NCI-H2196 (cell line): Measurements from ENCODE around the gene STX10.

Experiments used
- DNase-seq: peaks from one replicate; lab custom pipeline; 2025; ENCODE audit not compliant: unreplicated experiment; lab: John Stamatoyannopoulos, UW

STX10 gene

DNA sequence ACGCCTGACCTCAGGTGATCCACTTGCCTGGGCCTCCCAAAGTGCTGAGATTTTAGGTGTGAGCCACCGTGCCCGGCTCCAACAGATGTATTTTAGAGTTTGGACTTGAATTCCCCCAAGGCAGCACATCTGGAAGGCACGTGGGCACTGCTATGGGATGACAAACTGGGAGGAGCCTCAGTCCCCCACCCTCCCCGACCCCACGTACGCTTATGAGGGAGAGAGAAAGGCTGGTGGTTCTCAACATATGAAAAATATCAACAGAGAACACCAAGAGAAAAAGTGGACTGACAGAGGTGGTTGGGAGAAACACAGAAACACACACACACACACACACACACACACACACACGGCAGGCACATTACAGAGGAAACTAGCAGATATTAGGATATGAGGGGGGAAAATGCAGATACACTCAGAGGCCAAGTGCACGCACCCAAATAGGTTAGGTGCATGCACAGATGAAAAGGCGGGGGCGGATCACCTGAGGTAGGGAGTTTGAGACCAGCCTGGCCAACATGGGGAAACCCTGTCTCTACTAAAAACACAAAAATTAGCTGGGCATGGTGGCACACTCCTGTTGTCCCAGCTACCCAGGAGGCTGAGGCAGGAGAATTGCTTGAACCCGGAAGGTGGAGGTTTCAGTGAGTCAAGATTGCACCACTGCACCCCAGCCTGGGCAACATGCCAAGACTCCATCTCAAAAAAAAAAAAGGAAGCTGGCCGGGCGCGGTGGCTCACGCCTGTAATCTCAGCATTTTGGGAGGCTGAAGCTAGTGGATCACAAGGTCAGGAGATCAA is 3.2 kb downstream of the STX10 start:
- no peak for DNase-seq

DNA sequence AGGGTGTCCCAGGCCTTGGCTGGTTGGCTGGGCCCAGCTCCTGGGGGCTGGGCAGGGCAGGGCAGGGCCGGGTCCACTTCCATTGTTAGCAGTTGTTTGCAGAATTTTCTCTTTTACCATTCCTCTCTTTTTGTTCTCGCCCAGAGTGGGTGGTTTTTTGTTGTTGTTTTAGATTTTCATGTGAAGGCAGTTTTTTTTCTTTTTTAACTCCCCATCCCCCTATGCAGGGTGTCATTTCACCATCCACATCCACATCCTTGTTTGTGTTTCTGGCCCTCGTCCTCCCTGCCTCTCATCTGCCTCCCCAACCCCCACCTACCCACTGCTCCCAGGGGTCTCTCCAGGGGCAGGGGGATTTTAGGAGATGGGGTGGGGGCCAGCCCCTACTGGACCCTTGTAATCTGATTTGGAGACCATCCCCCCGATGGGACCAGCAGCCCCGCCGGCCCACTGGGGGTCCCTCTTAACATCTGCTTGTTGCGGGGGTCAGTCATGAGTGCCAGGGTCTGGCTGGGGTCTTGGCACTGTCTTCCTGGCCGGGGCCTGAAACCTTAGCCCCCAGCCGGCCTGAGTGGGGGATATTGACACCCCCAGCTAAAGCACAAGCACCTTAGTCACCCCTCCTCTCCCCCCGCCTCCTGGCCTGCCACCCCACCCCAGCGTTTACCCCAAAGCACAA is 10.4 kb downstream of the STX10 start:
- DNase-seq, result no peak

DNA sequence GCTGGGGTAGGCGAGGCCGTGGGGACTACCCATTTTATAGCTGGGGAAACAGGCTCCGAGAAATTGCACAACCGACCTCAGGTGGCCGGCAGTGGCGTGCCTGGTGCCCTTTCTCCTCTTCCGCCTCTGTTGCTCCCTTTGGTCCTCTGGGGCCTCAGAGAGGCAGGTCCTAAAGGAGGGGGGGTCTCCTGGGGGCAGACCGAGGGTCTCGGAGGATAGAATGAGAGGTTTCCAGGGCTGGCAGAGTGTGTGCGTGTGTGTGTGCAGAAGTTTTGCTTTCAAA is 11.3 kb downstream of the STX10 start:
- no peak for DNase-seq

DNA sequence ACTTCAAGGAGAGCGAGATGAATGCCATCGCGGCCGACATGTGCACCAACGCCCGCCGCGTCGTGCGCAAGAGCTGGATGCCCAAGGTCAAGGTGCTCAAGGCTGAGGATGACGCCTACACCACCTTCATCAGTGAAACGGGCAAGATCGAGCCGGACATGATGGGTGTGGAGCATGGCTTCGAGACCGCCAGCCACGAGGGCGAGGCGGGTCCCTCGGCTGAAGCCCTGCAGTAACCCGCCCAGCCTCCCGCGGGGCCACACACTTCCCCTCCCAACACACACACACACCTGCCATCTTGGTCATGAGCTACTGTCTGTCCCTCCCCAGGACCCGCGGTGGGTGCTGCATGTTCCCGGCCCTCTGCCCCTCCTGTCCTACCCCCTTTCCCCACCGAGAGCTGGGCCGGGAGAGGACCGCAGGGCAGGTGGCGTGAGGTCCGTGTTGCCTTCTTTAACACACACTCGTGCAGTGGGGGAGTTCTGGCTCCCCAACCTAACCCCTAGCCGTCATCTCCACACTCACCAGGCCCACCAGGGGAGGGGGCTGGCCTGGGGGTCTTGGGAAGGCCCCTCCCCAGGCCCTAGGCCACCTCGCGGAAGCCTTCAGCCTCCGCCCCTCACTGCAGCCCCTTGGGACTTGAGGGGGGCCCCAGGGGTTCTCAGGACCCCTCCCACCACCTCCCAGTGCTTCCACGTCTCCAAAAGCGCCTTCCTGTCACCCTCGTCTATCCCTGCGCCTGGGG is 11.8 kb downstream of the STX10 start:
- no peak for DNase-seq

DNA sequence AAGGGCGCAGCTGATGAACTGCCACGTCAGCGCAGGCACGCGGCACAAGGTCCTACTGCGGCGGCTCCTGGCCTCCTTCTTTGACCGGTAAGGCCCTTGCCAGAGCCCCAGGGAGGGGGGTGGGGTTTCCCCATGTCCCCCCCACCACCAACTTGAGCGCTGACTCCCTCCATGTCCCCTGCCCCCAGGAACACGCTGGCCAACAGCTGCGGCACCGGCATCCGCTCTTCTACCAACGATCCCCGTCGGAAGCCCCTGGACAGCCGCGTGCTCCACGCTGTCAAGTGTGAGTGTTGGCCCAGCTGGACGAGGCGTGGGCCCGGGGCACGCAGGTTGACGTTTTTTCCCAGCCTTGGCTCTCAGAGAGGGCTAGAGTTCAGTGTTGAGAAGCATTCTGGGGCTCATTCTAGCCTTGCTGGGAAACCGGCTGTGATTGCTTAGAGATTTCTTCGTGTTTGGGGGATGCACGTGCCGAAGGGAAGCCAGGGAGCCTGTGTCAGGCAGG is 12.8 kb downstream of the STX10 start:
- no peak for DNase-seq

DNA sequence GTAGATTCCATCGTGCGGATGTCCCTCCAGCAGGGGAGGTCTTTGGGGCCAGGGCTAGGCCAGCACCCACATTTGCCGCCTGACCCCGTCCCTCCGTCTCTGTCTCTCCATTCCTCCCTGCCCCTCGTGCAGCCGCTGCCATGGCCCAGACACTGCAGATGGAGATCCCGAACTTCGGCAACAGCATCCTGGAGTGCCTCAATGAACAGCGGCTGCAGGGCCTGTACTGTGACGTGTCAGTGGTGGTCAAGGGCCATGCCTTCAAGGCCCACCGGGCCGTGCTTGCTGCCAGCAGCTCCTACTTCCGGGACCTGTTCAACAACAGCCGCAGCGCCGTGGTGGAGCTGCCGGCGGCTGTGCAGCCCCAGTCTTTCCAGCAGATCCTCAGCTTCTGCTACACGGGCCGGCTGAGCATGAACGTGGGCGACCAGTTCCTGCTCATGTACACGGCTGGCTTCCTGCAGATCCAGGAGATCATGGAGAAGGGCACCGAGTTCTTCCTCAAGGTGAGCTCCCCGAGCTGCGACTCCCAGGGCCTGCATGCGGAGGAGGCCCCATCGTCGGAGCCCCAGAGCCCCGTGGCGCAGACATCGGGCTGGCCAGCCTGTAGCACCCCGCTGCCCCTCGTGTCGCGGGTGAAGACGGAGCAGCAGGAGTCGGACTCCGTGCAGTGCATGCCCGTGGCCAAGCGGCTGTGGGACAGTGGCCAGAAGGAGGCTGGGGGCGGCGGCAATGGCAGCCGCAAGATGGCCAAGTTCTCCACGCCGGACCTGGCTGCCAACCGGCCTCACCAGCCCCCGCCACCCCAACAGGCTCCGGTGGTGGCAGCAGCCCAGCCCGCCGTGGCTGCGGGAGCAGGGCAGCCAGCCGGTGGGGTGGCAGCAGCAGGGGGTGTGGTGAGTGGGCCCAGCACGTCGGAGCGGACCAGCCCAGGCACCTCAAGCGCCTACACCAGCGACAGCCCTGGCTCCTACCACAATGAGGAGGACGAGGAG is 14.8 kb downstream of the STX10 start:
- no peak for DNase-seq

DNA sequence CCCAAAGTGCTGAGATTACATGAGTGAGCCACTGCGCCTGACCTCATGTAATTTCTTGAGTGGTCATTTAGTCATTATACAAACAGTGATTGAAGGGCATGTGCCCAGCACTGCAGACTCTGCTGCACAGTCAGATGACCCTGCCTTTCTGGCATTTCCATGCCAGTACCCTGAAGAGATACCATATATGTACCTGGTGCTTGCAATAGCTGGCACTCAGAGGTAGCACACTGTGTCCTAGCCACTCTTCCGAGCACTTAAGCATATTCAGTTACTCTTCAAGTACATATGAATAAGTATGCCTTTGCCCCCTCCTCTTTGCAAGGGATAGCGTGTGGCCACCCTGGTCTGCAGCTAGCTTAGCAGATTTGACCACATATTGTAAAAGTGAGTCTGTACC is 15.5 kb downstream of the STX10 start:
- DNase-seq, result no peak

DNA sequence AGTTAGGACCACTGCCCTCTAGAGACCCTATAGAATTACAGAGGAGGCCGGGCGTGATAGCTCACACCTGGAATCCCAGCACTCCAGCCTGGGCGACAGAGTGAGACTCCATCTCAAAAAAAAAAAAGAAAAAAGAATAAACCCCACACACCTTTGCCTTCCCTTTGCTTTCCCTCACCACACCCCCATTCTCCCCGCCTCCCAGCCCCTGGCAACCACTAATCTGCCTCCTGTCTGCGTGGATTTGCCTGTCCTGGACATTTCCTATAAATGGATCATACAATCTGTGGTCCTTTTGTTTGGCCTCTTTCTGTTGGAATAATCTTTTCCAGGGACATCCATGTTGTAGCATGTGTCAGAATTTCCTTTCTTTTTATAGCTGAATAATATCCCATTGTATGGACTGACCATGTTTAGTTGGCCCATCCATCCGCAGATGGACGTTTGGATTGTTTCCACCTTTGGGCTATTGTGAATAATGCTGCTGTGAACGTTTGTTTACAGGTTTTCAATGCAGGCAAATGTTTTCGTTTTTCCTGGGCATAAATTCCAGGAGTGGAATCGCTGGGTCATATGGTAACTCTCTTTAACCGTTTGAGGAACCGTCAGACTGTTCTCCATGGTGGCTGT is 16.8 kb downstream of the STX10 start:
- no peak for DNase-seq

DNA sequence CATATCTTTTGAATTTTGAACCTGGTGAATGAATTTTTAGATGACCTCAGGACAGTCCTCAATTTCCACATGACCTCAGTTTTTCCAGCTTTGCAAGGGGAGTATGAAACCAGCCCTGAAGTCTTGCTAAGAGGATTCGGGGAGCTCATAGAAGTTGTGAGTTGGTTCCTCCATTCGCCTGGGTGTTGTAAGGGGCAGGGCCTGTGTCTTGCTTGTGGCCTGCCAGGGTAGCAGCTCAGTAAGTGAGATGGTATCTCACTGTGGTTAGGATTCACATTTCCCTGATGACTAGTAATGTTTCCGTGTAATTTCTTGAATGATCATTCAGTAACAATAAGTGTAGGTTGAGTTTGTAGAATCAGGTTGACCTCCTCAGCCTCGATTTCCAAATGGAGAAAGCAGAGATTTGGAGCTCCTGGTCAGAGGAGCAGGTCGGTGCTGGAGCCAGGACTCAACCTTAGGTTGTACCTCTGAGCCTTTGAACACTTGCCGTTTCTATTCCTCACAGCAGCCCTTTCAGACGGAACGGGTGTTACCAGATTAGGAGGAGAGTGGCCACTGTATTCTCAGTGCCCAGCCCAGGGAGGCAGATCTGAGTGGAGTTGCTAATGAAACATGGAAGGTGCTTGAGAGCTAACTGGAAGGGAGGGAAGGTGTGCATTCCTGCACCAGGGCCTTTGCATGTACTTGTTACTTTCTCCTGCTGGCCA is 17.5 kb downstream of the STX10 start:
- no peak for DNase-seq

DNA sequence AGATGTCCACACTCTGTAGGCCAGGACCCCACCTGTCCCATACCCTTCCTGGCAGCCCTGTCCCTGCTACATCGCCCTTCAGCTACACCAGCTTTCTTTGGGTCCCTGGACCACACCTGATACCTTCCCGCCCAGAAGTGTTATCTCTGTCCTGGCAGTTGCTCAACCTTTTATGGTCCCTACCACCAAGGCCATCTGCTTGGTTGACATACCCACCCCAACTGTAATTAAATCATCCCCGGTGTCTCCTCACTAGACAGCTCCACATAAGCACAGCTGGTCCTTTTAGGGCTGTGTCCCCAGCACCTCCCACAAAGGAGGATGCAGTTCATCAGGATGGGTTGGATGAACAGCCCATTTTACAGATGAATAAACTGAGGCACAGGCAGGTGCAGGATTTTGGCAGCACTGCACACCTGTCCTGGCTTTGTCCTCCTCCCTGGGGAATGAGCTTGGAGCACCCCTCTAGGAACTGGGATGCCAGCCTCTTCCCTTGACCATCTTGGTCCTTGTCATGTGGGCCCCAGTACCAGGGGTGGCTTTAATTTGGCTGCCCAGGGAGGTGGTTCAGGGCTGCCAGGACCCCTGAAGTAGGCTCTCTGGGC is 19.2 kb downstream of the STX10 start:
- no peak for DNase-seq

DNA sequence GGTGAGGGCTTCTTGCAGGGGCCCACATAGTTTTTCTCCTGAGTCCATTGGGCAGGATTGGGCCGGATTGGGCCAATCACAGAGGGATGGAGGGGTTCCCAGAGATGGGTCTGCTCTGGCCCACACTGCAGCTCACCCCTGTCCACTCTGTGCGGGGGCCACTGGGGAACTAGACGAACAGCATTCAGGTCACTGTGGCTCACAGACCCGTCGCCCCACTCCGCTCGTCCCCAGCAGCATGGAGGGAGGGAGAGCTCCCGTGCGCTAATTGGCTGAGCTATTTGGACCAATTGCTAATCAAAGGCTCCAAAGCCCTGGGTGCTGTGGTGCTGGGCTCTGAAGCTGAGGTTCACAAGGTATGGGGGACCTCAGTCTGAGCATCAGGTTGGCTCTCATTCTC is 20.8 kb downstream of the STX10 start:
- no peak for DNase-seq

DNA sequence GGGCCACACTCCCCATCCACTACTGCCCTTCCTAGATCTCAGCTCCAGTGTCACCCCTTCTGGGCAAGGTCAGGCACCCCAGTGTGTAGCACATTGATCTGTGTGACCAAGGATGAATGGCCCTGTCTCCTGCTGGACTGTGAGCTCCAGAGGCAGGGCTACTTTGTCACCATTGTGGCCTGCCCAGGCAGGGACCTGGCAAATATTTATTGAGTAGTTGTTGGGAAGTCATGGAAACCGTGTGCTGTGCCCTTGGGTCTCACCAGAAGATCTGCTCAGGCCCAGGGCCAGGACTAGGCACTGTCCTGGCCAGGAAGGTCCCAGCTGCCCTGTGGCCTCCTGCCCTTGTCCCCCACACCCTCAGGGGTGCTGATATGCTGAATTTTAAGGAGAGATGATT is 21.6 kb downstream of the STX10 start:
- DNase-seq, result no peak

DNA sequence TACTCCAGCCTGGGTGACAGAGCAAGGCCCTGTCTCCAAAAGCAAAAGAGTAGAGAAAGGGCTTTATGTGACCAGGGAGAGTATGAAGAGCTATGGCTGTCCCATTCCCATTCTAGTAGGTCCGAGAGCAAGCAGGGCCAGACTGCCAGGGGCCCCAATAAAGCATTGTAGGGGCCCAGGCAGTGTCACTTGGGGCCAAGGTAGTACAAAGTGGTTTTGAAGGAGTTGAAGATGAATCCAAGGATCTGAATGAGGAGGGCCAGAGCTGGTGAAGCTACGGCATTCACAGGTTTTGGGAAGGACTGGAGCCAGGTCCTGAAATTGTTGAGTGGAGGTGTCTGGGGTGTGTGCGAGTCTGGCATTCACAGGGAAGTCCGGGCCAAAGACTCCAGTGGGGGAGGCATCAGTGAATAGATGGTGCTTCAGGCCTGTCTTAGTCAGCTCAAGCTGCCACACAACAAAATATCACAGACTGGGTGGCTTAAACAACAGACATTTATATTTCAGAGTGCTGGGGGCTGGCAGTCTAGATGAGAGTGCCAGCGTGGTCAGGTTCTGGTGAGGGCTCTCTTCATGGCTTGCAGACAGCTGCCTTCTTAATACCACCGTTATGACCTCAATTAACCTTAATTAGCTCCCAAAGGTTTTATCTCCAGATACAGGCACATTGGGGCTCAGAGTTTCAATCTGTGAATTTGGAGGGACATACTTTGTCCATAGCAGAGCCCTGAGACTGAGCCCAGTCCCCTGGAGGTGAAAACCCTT is 22.2 kb downstream of the STX10 start:
- no peak for DNase-seq

DNA sequence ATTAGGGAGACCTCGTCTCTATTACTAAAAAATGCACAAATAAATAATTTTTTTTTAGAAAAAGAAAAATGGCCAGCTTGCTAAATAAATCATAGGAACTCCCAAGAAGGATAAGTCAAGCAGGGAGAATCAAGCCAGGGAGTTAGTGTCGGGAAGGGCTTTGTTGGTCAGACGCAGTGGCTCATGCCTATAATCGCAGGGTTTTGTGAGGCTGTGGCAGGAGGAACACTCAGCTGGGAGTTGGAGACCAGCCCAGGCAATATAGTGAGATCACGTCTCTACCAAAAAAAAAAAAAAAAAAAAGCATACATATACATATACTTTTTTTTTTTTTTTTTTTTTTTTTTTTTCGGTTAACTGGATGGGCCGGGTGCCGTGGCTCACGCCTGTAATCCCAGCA is 23.1 kb downstream of the STX10 start:
- DNase-seq, result no peak

DNA sequence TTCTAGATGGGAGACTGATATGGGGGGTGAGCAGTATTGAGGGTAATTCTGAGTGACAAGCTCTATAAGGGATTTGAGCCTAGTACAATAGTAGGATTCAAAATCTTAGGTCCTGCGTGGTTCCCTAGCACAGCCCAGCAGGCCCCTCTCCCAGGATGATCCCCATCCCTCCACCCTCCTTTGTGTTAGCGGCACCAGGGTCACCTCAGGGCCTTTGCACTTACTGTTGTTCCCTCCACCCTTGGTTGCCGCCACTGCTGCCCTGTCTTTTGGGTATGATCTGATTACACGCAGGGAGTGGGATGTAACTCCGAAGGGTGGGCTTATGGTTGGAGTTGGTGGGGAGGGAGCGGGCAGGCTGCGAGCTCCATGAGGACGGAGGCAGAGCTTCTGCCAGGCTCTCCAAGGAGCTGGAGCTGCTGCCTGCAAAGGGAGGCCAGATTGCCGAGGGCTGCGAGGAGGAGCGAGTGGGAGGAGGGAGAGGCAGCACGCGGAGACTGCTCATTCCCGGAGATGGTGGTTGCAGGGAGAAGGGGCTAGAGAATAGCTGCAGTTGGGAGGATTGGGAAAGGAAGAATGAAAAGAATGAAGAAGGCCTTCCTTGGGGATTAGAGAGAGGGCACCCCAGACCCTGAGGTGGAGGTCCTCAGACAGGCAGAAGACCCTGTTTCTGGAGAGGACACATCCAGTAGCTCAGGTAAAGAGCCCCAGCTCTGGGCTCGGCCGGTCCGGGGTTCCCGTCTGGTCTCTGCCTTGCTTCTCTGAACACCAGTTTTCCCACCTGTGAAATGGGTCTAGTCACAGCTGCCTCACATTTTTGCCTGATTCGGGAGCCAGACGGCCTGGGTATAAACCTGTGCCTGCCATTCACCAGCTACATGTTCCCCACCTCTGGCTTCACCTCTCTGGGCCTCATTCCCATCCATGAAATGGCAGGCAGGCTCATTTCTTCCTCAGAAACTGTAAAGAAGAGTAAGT is 26.9 kb downstream of the STX10 start:
- DNase-seq, result no peak

DNA sequence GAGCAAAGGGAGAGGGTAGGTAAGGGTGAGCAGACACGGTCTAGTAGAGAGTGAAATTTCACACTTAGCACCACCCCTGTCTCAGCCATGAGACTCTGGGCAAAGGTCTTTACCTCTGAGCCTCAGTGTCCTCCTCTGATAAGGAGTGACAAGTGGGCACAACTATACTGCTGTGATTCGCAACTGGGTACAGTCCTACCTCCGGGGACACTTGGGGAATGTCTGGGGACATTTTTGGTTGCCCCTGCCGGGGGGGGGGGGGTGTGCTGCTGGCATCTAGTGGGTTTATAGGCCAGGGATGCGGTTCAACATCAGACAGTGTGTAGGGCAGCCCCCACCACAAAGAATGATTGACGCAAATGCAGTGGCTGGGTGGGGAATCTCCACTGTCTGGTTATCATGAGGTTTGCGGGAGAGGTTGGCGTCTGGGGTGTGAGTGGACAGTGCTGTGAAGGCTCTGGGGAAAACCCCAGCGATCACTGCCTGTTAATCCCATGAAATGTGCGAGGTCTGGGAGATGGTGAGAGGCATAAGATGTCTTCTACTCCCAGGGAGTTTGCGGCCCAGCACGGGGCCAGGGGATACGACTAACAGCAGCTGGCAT is 27.8 kb downstream of the STX10 start:
- no peak for DNase-seq
